WTC11 (cell line): ENCODE data around the gene SEMA4D. TPM values are rescaled to one million over a fixed set of nuclear protein-coding genes. Genes with fewer than 3 reads are reported as not detected.

ENCODE experiments used
- ATAC-seq: fragments of 200-7000 bp; cut with Tn5 transposase; 2 replicates; pipeline ENCODE4 v1.10.0; 2021; ENCODE audit warnings: mild to moderate bottlenecking, moderate library complexity
- CTCF ChIA-PET: fragments of 300-600 bp; sonication (Branson Sonifier 250); formaldehyde crosslinking; loops from one replicate; lab custom pipeline; 2021; ENCODE audit warnings: antibody characterized with exemption; lab: Charles Lee
- POLR2A ChIA-PET: fragments of 350-600 bp; sonication (Branson Sonifier 250); formaldehyde crosslinking; loops from one replicate; lab custom pipeline; 2021; ENCODE audit warnings: antibody characterized with exemption; lab: Charles Lee
- DNase-seq: peaks from one replicate; pipeline ENCODE4 v3.0.0; 2021; ENCODE audit warnings: low spot score
- H3K27ac Mint-ChIP-seq: 2 replicates; pipeline ENCODE4 v1.8.0; 2021; ENCODE audit warnings: mixed read lengths
- H3K27me3 Mint-ChIP-seq: 2 replicates; pipeline ENCODE4 v1.8.0; 2021; ENCODE audit warnings: low read depth, mild to moderate bottlenecking, moderate library complexity, mixed read lengths
- H3K36me3 Mint-ChIP-seq: 2 replicates; pipeline ENCODE4 v1.8.0; 2021; ENCODE audit warnings: mixed read lengths
- H3K4me1 Mint-ChIP-seq: 2 replicates; pipeline ENCODE4 v1.8.0; 2022; ENCODE audit warnings: mixed read lengths
- H3K4me3 Mint-ChIP-seq: 2 replicates; pipeline ENCODE4 v1.8.0; 2021; ENCODE audit warnings: mild to moderate bottlenecking, moderate library complexity, mixed read lengths
- H3K9me3 Mint-ChIP-seq: 2 replicates; pipeline ENCODE4 v1.8.0; 2021; ENCODE audit warnings: mixed read lengths
- FOXP1 ChIP-seq: sonication (generic); formaldehyde crosslinking; IDR thresholded peaks from 2 replicates; pipeline ENCODE4 v1.8.0; 2022; ENCODE audit warnings: missing genetic modification reagents, mild to moderate bottlenecking, moderate library complexity, borderline replicate concordance
- GRHL2 ChIP-seq: fragments of 250-450 bp; sonication (Bioruptor Pico); IDR thresholded peaks from 2 replicates; pipeline ENCODE4 v1.8.0; 2022; ENCODE audit warnings: mild to moderate bottlenecking, moderate library complexity; ENCODE audit not compliant: insufficient replicate concordance, severe bottlenecking
- HMGXB4 ChIP-seq: sonication (generic); formaldehyde crosslinking; IDR thresholded peaks from 2 replicates; pipeline ENCODE4 v1.8.1; 2023; ENCODE audit warnings: mild to moderate bottlenecking, moderate library complexity, missing genetic modification reagents
- JUN ChIP-seq: sonication (generic); formaldehyde crosslinking; IDR thresholded peaks from 2 replicates; pipeline ENCODE4 v1.8.0; 2023; ENCODE audit warnings: mild to moderate bottlenecking, missing genetic modification reagents
- MXD4 ChIP-seq: fragments of 250-450 bp; sonication (Bioruptor Pico); IDR thresholded peaks from 2 replicates; pipeline ENCODE4 v1.8.0; 2021; ENCODE audit warnings: mild to moderate bottlenecking, moderate library complexity, borderline replicate concordance
- NFATC4 ChIP-seq: fragments of 250-450 bp; sonication (Bioruptor Pico); IDR thresholded peaks from 2 replicates; pipeline ENCODE4 v1.9.0; 2021; ENCODE audit warnings: mild to moderate bottlenecking
- PRDM15 ChIP-seq: sonication (generic); formaldehyde crosslinking; IDR thresholded peaks from 2 replicates; pipeline ENCODE4 v1.8.0; 2022; ENCODE audit warnings: missing genetic modification reagents
- TP53 ChIP-seq: sonication (generic); formaldehyde crosslinking; IDR thresholded peaks from 2 replicates; pipeline ENCODE4 v1.8.1; 2023; ENCODE audit warnings: mild to moderate bottlenecking, missing genetic modification reagents
- ZNF232 ChIP-seq: sonication (generic); formaldehyde crosslinking; IDR thresholded peaks from 2 replicates; pipeline ENCODE4 v1.8.0; 2022; ENCODE audit warnings: mild to moderate bottlenecking, missing genetic modification reagents
- ZNF263 ChIP-seq: sonication (generic); formaldehyde crosslinking; IDR thresholded peaks from 2 replicates; pipeline ENCODE4 v1.8.1; 2022; ENCODE audit warnings: low read depth, mild to moderate bottlenecking, moderate library complexity, missing genetic modification reagents
- ZNF396 ChIP-seq: fragments of 250-450 bp; sonication (Bioruptor Pico); IDR thresholded peaks from 2 replicates; pipeline ENCODE4 v1.8.0; 2021; ENCODE audit warnings: mild to moderate bottlenecking, moderate library complexity, borderline replicate concordance
- total RNA-seq: library from RNA; stranded (reverse); gene quantifications from 3 replicates; pipeline ENCODE4 v1.2.3, GENCODE V29; 2021
- TF ChIP-seq, protein P1 (sequence below): sonication (generic); formaldehyde crosslinking; IDR thresholded peaks from 2 replicates; pipeline ENCODE4 v1.8.1; 2023; ENCODE audit warnings: mild to moderate bottlenecking, missing genetic modification reagents
- TF ChIP-seq, protein P2 (sequence below): fragments of 250-450 bp; sonication (Bioruptor Pico); IDR thresholded peaks from 2 replicates; pipeline ENCODE4 v1.9.0; 2021; ENCODE audit warnings: mild to moderate bottlenecking, borderline replicate concordance
- TF ChIP-seq, protein P3 (sequence below): sonication (generic); formaldehyde crosslinking; IDR thresholded peaks from 2 replicates; pipeline ENCODE4 v1.8.1; 2023; ENCODE audit warnings: mild to moderate bottlenecking, missing genetic modification reagents, moderate library complexity

Gene SEMA4D
- total RNA-seq, 1 experiment from 2014 or later = 67.8 TPM

DNA sequence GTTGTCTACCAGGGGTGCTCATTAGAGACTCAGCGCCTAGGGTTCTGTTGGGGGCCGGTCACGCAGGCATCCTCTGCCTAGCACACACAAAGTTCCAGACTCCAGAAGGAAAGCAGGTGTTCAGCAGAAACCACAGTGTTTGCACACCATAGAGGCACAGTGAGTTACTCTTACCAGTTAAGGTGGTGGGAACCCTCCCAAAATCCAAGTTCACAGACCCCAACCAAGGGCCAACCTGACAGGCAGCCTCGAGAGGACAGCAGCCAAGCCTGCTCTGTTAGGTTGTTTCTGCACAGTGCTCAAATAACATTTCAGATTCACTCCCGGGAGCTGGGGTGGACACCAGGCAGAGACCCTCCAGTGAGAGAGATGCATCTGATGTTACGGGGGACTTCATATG lies 143.4 kb downstream of the SEMA4D start (continued):
- TF ChIP-seq, protein P1, sequence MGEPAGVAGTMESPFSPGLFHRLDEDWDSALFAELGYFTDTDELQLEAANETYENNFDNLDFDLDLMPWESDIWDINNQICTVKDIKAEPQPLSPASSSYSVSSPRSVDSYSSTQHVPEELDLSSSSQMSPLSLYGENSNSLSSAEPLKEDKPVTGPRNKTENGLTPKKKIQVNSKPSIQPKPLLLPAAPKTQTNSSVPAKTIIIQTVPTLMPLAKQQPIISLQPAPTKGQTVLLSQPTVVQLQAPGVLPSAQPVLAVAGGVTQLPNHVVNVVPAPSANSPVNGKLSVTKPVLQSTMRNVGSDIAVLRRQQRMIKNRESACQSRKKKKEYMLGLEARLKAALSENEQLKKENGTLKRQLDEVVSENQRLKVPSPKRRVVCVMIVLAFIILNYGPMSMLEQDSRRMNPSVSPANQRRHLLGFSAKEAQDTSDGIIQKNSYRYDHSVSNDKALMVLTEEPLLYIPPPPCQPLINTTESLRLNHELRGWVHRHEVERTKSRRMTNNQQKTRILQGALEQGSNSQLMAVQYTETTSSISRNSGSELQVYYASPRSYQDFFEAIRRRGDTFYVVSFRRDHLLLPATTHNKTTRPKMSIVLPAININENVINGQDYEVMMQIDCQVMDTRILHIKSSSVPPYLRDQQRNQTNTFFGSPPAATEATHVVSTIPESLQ (CRISPR knock-in tag) = no peak
- no peak for TF ChIP-seq MXD4 (CRISPR knock-in tag)
- TF ChIP-seq ZNF232 (CRISPR knock-in tag) = no peak

DNA sequence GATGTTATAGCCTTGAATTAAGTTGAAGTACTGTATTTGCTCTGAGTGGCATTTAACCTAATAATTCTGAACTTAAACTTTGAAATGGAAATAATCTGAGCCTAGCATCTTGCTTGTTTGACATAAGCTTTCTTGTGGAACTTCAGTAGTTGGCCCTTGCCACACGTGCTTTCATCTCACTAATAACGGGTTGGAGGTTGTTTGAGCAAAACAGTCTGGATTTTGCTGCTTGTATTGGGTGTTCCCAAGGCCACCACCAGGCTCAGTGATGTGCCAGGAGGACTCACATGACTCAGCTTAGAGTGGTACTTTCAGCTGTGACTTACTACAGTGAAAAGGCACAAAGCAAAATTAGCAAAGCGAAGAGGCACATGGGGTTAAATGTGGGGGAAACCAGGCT lies 143.9 kb downstream of the SEMA4D start:
- DNase-seq = no peak
- ATAC-seq = no peak
- H3K4me1 Mint-ChIP-seq = no peaks in the 10 kb centered on the region
- no peak overlapping the region for H3K4me3 Mint-ChIP-seq
- ChIA-PET POLR2A (no interaction called here), CTCF (no interaction called here)
- TF ChIP-seq ZNF396 (CRISPR knock-in tag) (no peak), JUN (CRISPR knock-in tag) (no peak), MXD4 (CRISPR knock-in tag) (no peak), PRDM15 (no peak), FOXP1 (no peak), ZNF263 (CRISPR knock-in tag) (no peak), NFATC4 (CRISPR knock-in tag) (no peak), GRHL2 (CRISPR knock-in tag) (no peak), HMGXB4 (no peak), TP53 (no peak)
- TF ChIP-seq, protein P2, sequence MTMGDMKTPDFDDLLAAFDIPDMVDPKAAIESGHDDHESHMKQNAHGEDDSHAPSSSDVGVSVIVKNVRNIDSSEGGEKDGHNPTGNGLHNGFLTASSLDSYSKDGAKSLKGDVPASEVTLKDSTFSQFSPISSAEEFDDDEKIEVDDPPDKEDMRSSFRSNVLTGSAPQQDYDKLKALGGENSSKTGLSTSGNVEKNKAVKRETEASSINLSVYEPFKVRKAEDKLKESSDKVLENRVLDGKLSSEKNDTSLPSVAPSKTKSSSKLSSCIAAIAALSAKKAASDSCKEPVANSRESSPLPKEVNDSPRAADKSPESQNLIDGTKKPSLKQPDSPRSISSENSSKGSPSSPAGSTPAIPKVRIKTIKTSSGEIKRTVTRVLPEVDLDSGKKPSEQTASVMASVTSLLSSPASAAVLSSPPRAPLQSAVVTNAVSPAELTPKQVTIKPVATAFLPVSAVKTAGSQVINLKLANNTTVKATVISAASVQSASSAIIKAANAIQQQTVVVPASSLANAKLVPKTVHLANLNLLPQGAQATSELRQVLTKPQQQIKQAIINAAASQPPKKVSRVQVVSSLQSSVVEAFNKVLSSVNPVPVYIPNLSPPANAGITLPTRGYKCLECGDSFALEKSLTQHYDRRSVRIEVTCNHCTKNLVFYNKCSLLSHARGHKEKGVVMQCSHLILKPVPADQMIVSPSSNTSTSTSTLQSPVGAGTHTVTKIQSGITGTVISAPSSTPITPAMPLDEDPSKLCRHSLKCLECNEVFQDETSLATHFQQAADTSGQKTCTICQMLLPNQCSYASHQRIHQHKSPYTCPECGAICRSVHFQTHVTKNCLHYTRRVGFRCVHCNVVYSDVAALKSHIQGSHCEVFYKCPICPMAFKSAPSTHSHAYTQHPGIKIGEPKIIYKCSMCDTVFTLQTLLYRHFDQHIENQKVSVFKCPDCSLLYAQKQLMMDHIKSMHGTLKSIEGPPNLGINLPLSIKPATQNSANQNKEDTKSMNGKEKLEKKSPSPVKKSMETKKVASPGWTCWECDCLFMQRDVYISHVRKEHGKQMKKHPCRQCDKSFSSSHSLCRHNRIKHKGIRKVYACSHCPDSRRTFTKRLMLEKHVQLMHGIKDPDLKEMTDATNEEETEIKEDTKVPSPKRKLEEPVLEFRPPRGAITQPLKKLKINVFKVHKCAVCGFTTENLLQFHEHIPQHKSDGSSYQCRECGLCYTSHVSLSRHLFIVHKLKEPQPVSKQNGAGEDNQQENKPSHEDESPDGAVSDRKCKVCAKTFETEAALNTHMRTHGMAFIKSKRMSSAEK (CRISPR knock-in tag) = no peak
- TF ChIP-seq, protein P3, sequence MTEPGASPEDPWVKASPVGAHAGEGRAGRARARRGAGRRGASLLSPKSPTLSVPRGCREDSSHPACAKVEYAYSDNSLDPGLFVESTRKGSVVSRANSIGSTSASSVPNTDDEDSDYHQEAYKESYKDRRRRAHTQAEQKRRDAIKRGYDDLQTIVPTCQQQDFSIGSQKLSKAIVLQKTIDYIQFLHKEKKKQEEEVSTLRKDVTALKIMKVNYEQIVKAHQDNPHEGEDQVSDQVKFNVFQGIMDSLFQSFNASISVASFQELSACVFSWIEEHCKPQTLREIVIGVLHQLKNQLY = no peak
- H3K27me3 Mint-ChIP-seq = no peaks in the 10 kb centered on the region
- H3K9me3 Mint-ChIP-seq = no peaks in the 10 kb centered on the region
- no peak overlapping the region for H3K27ac Mint-ChIP-seq
- peaks cover 90% of the 10 kb centered on the region for H3K36me3 Mint-ChIP-seq
